Cardiac fibroblast (primary cell): ENCODE results near the gene MAP4K4.

Experiments
- DNase-seq, 2 donors: peaks; one replicate each; pipeline versions ENCODE4 v3.0.0 to v3.0.0-alpha.2; 2010; ENCODE audit warnings: low read depth in 2 of 2
- H3K4me3 ChIP-seq, 2 donors: replicated peaks in 1 of 2; 1 replicate in 1 of 2; 2 replicates in 1 of 2; pipeline ENCODE4 v1.5.1; 2011; ENCODE audit warnings: low read depth in 2 of 2, low read length in 2 of 2, mild to moderate bottlenecking in 2 of 2, moderate library complexity in 1 of 2
- CTCF ChIP-seq: IDR thresholded peaks from one replicate; pipeline ENCODE4 v1.5.1; 2011; ENCODE audit warnings: low read depth, mild to moderate bottlenecking, low read length, inconsistent platforms

The MAP4K4 gene

GRCh38 chr2:101821828-101822458 is 124.4 kb downstream of the MAP4K4 start:
- no peak overlapping the region for H3K4me3 ChIP-seq
- TF ChIP-seq CTCF = no peak
- no peak for DNase-seq

- peak; percentile 69 for TF ChIP-seq CTCF
- no peak overlapping the region for H3K4me3 ChIP-seq
These were observed 125.9 kb downstream of the MAP4K4 start for GRCh38 chr2:101823347-101823791.

GRCh38 chr2:101823859-101824258 is 126.4 kb downstream of the MAP4K4 start:
- no peak for TF ChIP-seq CTCF

More at GRCh38 chr2:101823347-101823791, 125.9 kb downstream of the MAP4K4 start:
- DNase-seq = peak; percentile 73 to 83

GRCh38 chr2:101826716-101827115 is 129.2 kb downstream of the MAP4K4 start:
- no peak for TF ChIP-seq CTCF
- H3K4me3 ChIP-seq = no peak overlapping the region
- DNase-seq = no peak

More at GRCh38 chr2:101823859-101824258, 126.4 kb downstream of the MAP4K4 start:
- peak in 1 of 2 donors; percentile 77 for DNase-seq
- no peak overlapping the region for H3K4me3 ChIP-seq

- H3K4me3 ChIP-seq = no peak overlapping the region
- TF ChIP-seq CTCF = no peak
- DNase-seq = peak; percentile 84 to 89
These were observed 129.7 kb downstream of the MAP4K4 start for GRCh38 chr2:101827246-101827645.

- no peak for TF ChIP-seq CTCF
- no peak for DNase-seq
These were observed 130.8 kb downstream of the MAP4K4 start for GRCh38 chr2:101828257-101828656.

More at GRCh38 chr2:101828257-101828656, 130.8 kb downstream of the MAP4K4 start:
- H3K4me3 ChIP-seq = no peak overlapping the region
